ENCODE data around the gene SPOCK3.
"Not testable (repeated sequence)": the region's sequence is repeated elsewhere in the genome, so short reads cannot be mapped to it uniquely, and the experiment has no call there.

The SPOCK3 gene

GRCh38 chr4:166823126-166823525, 411.2 kb downstream of the SPOCK3 start:
- no peak for DNase-seq (ENCODE audit: low spot score)

GRCh38 chr4:166822386-166822785, 411.9 kb downstream of the SPOCK3 start:
- no peak for DNase-seq (ENCODE audit: low spot score)

DNA sequence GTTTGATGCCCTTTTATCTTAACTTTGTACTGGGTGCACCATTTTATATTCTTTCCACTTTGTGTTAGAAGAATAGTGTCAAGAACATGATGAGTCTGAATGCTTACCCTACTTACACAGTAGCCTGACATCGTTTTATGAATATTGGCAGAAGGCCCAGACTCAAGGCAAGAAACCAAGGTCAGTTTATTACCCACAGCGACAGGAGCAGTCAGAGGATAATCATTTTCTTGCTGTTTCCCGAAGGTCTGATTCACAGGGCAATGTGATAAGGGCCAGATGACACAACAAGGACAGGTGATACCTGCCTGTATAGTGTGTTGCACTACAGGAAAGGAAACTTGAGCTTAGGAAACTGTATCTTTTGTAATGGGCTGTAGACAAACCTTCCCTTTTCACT, 417.4 kb downstream of the SPOCK3 start:
- no peak for DNase-seq (ENCODE audit: low spot score)

DNA sequence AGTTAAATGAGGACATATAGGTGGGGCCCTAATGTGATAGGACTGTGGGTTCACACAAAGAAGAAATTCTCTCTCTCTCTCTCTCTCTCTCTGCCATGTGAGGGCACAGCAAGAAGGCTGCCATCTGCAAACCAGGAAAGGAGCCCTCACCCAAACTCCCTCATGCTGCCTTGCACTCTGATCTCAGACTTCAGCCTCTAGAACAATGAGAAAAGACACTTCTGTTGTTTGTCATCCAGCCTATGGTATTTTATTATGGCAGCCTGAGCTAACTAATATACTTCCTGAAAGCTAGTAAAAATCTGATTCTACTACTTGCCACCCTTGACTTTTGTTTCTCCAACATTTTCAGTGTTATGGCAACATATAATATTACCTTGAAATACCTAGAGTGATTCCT, 425.9 kb downstream of the SPOCK3 start:
- DNase-seq (ENCODE audit: low spot score) = no peak

DNA sequence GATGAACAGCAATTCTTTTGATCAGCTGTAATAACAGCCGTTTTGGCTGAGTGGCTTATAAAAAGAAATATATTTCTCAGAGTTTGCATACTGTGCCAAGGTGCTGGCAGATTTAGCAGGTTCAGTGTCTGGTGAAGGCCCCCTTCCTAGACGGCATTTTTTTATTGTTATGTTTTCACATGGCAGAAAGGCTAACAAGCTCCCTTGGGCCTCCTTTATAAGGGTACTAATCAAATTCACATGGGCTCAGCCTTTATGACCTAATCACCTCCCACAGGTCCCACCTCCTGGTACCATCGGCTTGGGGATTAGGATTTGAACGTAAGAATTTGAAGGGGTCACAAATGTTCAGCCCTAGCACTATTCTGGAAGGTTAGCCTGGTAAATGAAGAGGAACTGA, 431.9 kb downstream of the SPOCK3 start:
- no peak for DNase-seq (ENCODE audit: low spot score)

DNA sequence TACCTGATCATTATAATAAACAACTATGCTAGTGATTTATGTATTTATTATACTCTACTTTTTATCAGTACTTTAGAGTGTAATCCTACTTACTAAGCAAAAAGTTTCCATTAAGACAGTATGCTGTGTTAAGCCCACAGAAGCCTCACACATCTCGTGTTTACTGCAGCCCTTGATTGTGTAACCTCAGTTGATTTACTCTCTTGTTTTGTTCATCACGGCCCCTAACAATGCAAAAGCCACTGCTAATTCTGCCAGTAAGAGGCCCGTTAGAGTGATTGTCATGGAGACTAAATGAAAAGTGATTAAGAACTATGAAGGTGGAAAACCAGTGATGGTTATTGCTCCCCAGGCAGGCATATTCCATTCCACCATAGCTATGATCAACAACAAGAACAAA, 436.2 kb downstream of the SPOCK3 start:
- DNase-seq (ENCODE audit: low spot score) = no peak

GRCh38 chr4:166777760-166778159, 456.5 kb downstream of the SPOCK3 start:
- DNase-seq (ENCODE audit: low spot score) = no peak

GRCh38 chr4:166763018-166763417, 471.3 kb downstream of the SPOCK3 start:
- no peak for DNase-seq (ENCODE audit: low spot score)

GRCh38 chr4:166741742-166742141, 492.6 kb downstream of the SPOCK3 start:
- no peak for DNase-seq (ENCODE audit: low spot score)

- not testable (repeated sequence) for DNase-seq (ENCODE audit: low spot score)
Measured at GRCh38 chr4:166739215-166739614, 495.1 kb downstream of the SPOCK3 start.

DNA sequence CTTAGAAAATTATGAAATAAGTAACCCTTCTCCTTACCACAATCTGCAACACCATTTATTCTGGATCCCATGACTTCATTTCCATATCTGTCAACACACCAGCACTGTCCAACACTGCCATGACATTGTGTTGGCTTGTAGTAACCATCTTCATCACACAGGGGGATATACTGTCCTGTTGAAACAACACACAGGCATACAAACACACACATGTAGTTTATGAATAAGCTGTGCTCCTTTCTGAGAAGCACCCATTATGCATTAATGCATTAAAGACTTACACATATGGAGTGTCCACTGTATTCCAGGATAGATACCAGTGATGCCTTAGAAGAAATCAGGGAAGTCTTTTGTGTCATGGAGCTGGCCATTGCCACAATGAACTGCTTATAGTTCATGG, 496.9 kb downstream of the SPOCK3 start:
- DNase-seq (ENCODE audit: low spot score) = no peak

DNA sequence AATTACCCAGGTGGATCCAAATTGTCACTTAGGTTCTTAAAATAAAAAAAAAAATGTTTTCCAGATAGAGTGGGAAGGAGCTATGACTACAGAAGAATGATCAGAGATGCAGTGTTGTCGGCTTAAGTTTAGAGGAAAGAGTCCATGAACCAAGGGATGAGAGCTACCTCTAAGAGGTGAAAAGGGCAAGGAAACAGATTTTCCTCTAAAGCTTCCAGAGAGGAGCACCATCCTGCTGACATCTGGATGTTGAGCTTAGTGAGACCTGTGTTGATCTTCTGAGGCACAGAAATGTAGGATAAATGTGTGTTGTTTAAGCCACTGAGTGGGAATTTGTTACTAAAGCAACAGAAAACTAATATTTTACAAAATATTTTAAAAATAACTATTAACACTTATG, 498.7 kb downstream of the SPOCK3 start:
- no peak for DNase-seq (ENCODE audit: low spot score)

DNA sequence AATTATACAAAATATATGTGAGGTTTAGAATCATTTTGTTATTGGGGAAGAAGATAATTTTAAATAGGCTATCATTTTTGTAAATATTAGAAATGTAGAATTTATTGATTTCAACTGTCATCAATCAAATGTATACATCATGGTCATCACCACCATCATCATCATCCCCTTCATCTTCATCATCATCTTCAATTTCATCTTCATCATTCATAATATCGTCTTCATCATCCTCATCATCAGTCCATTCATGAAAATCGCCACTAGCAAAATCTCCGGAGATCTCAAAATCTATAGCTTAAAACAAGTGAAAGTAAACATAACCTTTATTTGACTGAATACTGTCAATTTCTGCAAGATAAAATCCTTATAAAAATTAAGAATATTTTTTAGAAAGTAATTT, 499.5 kb downstream of the SPOCK3 start:
- DNase-seq (ENCODE audit: low spot score) = no peak

GRCh38 chr4:166733686-166734085, 500.6 kb downstream of the SPOCK3 start:
- no peak for DNase-seq (ENCODE audit: low spot score)

- no peak for DNase-seq (ENCODE audit: low spot score)
Measured at GRCh38 chr4:166726832-166727231, 507.5 kb downstream of the SPOCK3 start.

GRCh38 chr4:166724369-166724768, 509.9 kb downstream of the SPOCK3 start:
- no peak for DNase-seq (ENCODE audit: low spot score)

DNA sequence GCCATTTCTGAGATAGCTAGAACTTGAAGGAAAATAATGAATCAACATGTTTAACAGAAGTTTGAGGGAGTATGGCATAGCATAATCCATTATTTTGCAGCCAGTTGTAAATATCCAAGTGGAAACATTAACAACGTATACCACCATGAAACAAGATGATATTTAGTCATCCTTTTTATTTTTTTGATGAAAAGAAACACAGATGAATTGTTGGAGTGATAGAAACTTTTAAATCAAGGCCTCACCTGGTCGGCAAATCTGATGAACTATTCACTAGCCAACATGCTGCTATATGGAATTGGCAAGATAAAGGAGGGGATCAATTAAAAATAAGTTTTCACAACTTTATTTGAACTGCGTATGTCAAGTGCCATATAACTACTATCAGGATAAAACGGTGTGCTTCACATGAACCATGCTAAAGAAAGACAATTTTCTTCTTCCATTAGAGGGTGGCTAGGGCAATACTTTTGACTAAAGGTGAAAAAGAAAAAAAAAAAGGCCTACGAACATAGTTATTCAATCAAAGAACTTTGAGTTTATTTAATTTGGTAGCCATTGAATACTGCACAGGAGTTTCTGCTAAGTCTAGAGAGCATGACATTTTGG, 510.7 kb downstream of the SPOCK3 start:
- DNase-seq (ENCODE audit: low spot score) = no peak

GRCh38 chr4:166715748-166716713, 518.3 kb downstream of the SPOCK3 start:
- not testable (repeated sequence) for DNase-seq (ENCODE audit: low spot score)

GRCh38 chr4:166700592-166700991, 533.7 kb downstream of the SPOCK3 start:
- no peak for DNase-seq (ENCODE audit: low spot score)

DNA sequence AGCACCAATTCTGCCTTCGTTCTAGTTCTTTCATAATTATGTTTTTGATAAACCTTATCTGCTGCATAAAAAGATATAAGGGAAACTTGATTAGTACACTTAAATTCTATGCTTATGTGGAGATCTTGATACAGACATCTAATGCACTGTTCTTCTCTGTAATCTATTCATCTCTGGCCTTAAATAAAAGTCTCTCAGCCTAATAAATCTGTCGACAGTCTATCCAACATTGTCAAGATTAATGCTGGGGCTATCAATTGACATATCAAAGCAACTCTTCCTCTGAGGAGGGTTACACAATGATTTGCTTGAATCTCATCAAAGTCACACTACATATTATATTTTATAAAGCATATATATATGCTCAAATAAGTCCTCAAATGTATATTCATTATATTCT, 545.5 kb downstream of the SPOCK3 start:
- DNase-seq (ENCODE audit: low spot score) = no peak

GRCh38 chr4:166687828-166688227, 546.5 kb downstream of the SPOCK3 start:
- no peak for DNase-seq (ENCODE audit: low spot score)

Measured in COLO829 (cell line).